B cell (primary cell): ENCODE data around the gene KRT35. TPM values are rescaled to one million over a fixed set of nuclear protein-coding genes. Genes with fewer than 3 reads are reported as not detected.

Source experiments
- ATAC-seq: fragments of 200-7000 bp; cut with Tn5 transposase; one replicate; pipeline ENCODE4 v1.10.0; 2021; ENCODE audit warnings: low read depth, mild to moderate bottlenecking, moderate number of reproducible peaks, moderate library complexity
- CTCF ChIA-PET: fragments of 350-600 bp; sonication (Branson Sonifier 250); formaldehyde crosslinking; loops from one replicate; lab custom pipeline; 2021; ENCODE audit warnings: antibody characterized with exemption, inconsistent platforms; lab: Charles Lee
- POLR2A ChIA-PET: fragments of 350-600 bp; sonication (Branson Sonifier 250); formaldehyde crosslinking; loops from one replicate; lab custom pipeline; 2021; ENCODE audit warnings: antibody characterized with exemption; lab: Charles Lee
- DNase-seq: peaks from one replicate; pipeline ENCODE4 v3.0.0; 2013
- H2AFZ ChIP-seq: 2 replicates; pipeline ENCODE4 v1.6.1; 2012; ENCODE audit warnings: mild to moderate bottlenecking, low read depth, low read length; ENCODE audit not compliant: insufficient read depth, poor library complexity, severe bottlenecking
- H3K27ac ChIP-seq, 2 donors: 1 replicate in 1 of 2; 2 replicates in 1 of 2; pipeline ENCODE4 v1.5.1; 2012 to 2013; ENCODE audit warnings: low read length in 2 of 2, mild to moderate bottlenecking in 2 of 2, moderate library complexity in 1 of 2
- H3K27me3 ChIP-seq, 4 experiments: fragments of 200-600 bp in 1 of 4; sonication (generic) in 1 of 4; replicated peaks in 1 of 4; 1 replicate in 2 of 4; 2 replicates in 2 of 4; pipeline versions ENCODE4 v1.6.1 to v1.7.0; 2013 to 2016; ENCODE audit warnings: low read length in 3 of 4, mild to moderate bottlenecking in 2 of 4, mixed read lengths in 1 of 4, moderate library complexity in 1 of 4; ENCODE audit not compliant: insufficient read depth in 4 of 4, control insufficient read depth in 3 of 4; ENCODE audit errors: control extremely low read depth in 1 of 4
- H3K36me3 ChIP-seq, 2 experiments: replicated peaks in 1 of 2; 1 replicate in 1 of 2; 2 replicates in 1 of 2; pipeline versions ENCODE4 v1.6.1 to v1.7.1; 2013; ENCODE audit warnings: low read length in 1 of 2; ENCODE audit not compliant: insufficient read depth in 2 of 2, control insufficient read depth in 1 of 2; ENCODE audit errors: control extremely low read depth in 1 of 2, extremely low read depth in 1 of 2
- H3K4me1 ChIP-seq, 2 donors: fragments of 200-600 bp in 1 of 2; sonication (generic) in 1 of 2; 1 replicate in 1 of 2; 2 replicates in 1 of 2; pipeline versions ENCODE4 v1.5.1 to v1.6.1; 2013 to 2017; ENCODE audit warnings: low read length in 2 of 2; ENCODE audit not compliant: control insufficient read depth in 2 of 2, insufficient read depth in 2 of 2
- H3K4me2 ChIP-seq: replicated peaks from 2 replicates; pipeline ENCODE3; 2012; ENCODE audit warnings: mild to moderate bottlenecking, low read depth, low read length; ENCODE audit not compliant: poor library complexity, severe bottlenecking
- H3K4me3 ChIP-seq, 5 experiments: fragments of 200-600 bp in 1 of 5; sonication (generic) in 1 of 5; 1 replicate in 3 of 5; 2 replicates in 2 of 5; pipeline versions ENCODE4 v1.5.1 to v1.7.0; 2011 to 2016; ENCODE audit warnings: low read length in 4 of 5, mild to moderate bottlenecking in 4 of 5, low read depth in 2 of 5, control low read depth in 1 of 5, moderate library complexity in 1 of 5; ENCODE audit not compliant: insufficient read depth in 1 of 5; ENCODE audit errors: control extremely low read depth in 1 of 5, extremely low read depth in 1 of 5
- H3K79me2 ChIP-seq: fragments of 200-600 bp; sonication (generic); one replicate; pipeline ENCODE4 v1.6.0; 2016; ENCODE audit warnings: low read length; ENCODE audit not compliant: control insufficient read depth, insufficient read depth
- H3K9ac ChIP-seq: fragments of 200-600 bp; sonication (generic); 2 replicates; pipeline ENCODE4 v1.6.1; 2017; ENCODE audit warnings: mild to moderate bottlenecking, low read length, moderate library complexity
- H3K9me3 ChIP-seq, 3 donors: one replicate each; pipeline versions ENCODE4 v1.6.1 to v1.7.1; 2013; ENCODE audit warnings: low read length in 2 of 3; ENCODE audit not compliant: control insufficient read depth in 2 of 3, insufficient read depth in 1 of 3; ENCODE audit errors: control extremely low read depth in 1 of 3
- H4K20me1 ChIP-seq: 2 replicates; pipeline ENCODE4 v1.6.0; 2012; ENCODE audit warnings: mild to moderate bottlenecking, low read length; ENCODE audit not compliant: insufficient read depth, control insufficient read depth, poor library complexity, severe bottlenecking
- H3K27ac Mint-ChIP-seq: one replicate; pipeline ENCODE4 v1.8.0; 2021; ENCODE audit warnings: mixed read lengths
- H3K27me3 Mint-ChIP-seq: one replicate; pipeline ENCODE4 v1.8.0; 2021; ENCODE audit warnings: mixed read lengths
- H3K4me1 Mint-ChIP-seq: one replicate; pipeline ENCODE4 v1.8.0; 2021; ENCODE audit warnings: mixed read lengths
- H3K4me3 Mint-ChIP-seq: one replicate; pipeline ENCODE4 v1.8.0; 2021; ENCODE audit warnings: mixed read lengths
- H3K9me3 Mint-ChIP-seq: one replicate; pipeline ENCODE4 v1.8.0; 2022; ENCODE audit warnings: mixed read lengths; ENCODE audit not compliant: insufficient read depth
- CTCF ChIP-seq: fragments of 200-600 bp; IDR thresholded peaks from one replicate; pipeline ENCODE4 v1.8.0; 2022; ENCODE audit warnings: antibody characterized with exemption, mild to moderate bottlenecking
- EZH2 ChIP-seq: IDR thresholded peaks from 2 replicates; pipeline ENCODE4 v1.6.1; 2012; ENCODE audit warnings: borderline replicate concordance, low read depth, mild to moderate bottlenecking, moderate library complexity, low read length; ENCODE audit not compliant: insufficient read depth, poor library complexity, severe bottlenecking
- WGBS: methylation state at CpG from one replicate; pipeline ENCODE4 v1.1.5; 2013; ENCODE audit warnings: missing lambda C conversion rate; ENCODE audit not compliant: insufficient coverage; 5-methylcytosine and 5-hydroxymethylcytosine counted together
- intact Hi-C: fragments of 100-400 bp; cut with micrococcal nuclease; formaldehyde crosslinking; loops from one replicate; pipeline ENCODE4 v1.10.0; 2022
- polyA plus RNA-seq: library from polyadenylated mRNA; depleted of rRNA; stranded (reverse); fragments of >200 nt; gene quantifications from 2 replicates; pipeline ENCODE4 v1.2.3, GENCODE V29; 2012
- total RNA-seq, 2 donors: library from RNA; stranded (reverse); fragments of 120-200 nt in 1 of 2; gene quantifications; 1 replicate in 1 of 2; 2 replicates in 1 of 2; pipeline versions ENCODE4 v1.2.3 to v1.2.4, GENCODE V29; 2013 to 2022

Gene KRT35
- total and polyA plus RNA-seq, 2 donors (not counting 1 experiment from before 2014, with no cell fraction given), result not detected

- H2AFZ ChIP-seq, result no peak overlapping the region
- peaks cover 0 to 7% (median 0%) of the 10 kb centered on the region in 4 experiments for H3K27me3 ChIP-seq
- POLR2A ChIA-PET, result no interaction called here
- no peak overlapping the region for H3K4me3 ChIP-seq
- peaks cover 23% of the 10 kb centered on the region for H3K27me3 Mint-ChIP-seq
- DNase-seq (no peak), ATAC-seq (no peak)
- no peak overlapping the region for H3K27ac ChIP-seq
- no peak overlapping the region for H3K4me2 ChIP-seq
- H3K36me3 ChIP-seq, result no peaks in the 10 kb centered on the region
- no peak for TF ChIP-seq CTCF
- TF ChIP-seq EZH2, result no peak
- no peak overlapping the region for H3K27ac Mint-ChIP-seq
- H3K4me1 Mint-ChIP-seq, result peaks cover 4% of the 10 kb centered on the region
- no peaks in the 10 kb centered on the region for H3K9me3 Mint-ChIP-seq
- CTCF ChIA-PET, result interaction anchor here (0.6 kb wide), 1 partner anchor 11 kb away, joined by 3 read pairs; no protein-coding TSS in a partner anchor
- peaks cover 0 to 4% (median 0%) of the 10 kb centered on the region in 3 donors for H3K9me3 ChIP-seq
- WGBS, result 84% methylated on average over 4 of the region's 7 CpGs
- H3K4me3 Mint-ChIP-seq, result no peak overlapping the region
- no peaks in the 10 kb centered on the region for H4K20me1 ChIP-seq
- intact Hi-C loops, result no loop called here
- H3K79me2 ChIP-seq, result no peaks in the 10 kb centered on the region
- H3K4me1 ChIP-seq, result peaks cover 4 to 6% of the 10 kb centered on the region in 2 donors
- H3K9ac ChIP-seq, result no peak overlapping the region
Measured at GRCh38 chr17:41483991-41484826, 3.3 kb upstream of the KRT35 start.

DNA sequence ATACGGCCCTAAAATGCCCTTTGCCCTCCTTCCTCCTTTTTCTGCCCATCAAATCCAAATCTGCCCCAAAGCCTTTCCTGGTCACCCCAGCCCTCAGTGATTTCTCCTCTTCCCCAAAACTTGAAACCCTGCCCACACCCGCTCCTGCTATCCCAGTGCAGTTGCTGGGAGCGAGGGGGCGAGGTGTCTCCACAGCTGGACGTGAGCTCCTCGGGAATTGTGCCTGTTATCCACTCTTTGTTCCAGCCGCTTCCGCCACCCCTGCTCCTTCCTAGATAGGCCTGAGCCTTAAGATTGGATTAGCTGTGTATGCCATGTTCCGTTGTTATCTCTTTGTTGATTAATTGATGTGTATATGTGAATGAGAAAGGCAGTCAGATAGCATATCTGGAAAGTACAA is 2.6 kb upstream of the KRT35 start:
- H3K79me2 ChIP-seq, result no peaks in the 10 kb centered on the region
- H4K20me1 ChIP-seq, result no peaks in the 10 kb centered on the region
- no peak overlapping the region for H3K4me3 Mint-ChIP-seq
- ChIA-PET CTCF (no interaction called here), POLR2A (no interaction called here)
- intact Hi-C loops, result no loop called here
- no peak overlapping the region for H3K9ac ChIP-seq
- ATAC-seq, result no peak
- no peak overlapping the region for H2AFZ ChIP-seq
- H3K4me2 ChIP-seq, result no peak overlapping the region
- H3K36me3 ChIP-seq, result no peaks in the 10 kb centered on the region
- TF ChIP-seq EZH2 (no peak), CTCF (no peak)
- DNase-seq, result no peak
- H3K27ac Mint-ChIP-seq, result no peak overlapping the region
- H3K4me1 ChIP-seq, result peaks cover 4 to 6% of the 10 kb centered on the region in 2 donors
- H3K9me3 Mint-ChIP-seq, result no peaks in the 10 kb centered on the region
- peaks cover 20% of the 10 kb centered on the region for H3K27me3 Mint-ChIP-seq
- no peak overlapping the region for H3K27ac ChIP-seq
- H3K9me3 ChIP-seq, result peaks cover 0 to 4% (median 0%) of the 10 kb centered on the region in 3 donors
- H3K4me3 ChIP-seq, result no peak overlapping the region
- H3K27me3 ChIP-seq, result peaks cover 0 to 7% (median 0%) of the 10 kb centered on the region in 4 experiments
- peaks cover 4% of the 10 kb centered on the region for H3K4me1 Mint-ChIP-seq
- WGBS, result 92% methylated on average over 6 of the region's 9 CpGs
